Activated T-cell treated with anti-CD3 and anti-CD28 coated beads, Interleukin-2, amount 50 U/mL, for 4 hours (primary cell): ENCODE data around the gene TUB. TPM values are rescaled to one million over a fixed set of nuclear protein-coding genes. Genes with fewer than 3 reads are reported as not detected.

Experiments used
- ATAC-seq, 2 donors: fragments of 200-7000 bp; cut with Tn5 transposase; one replicate each; pipeline ENCODE4 v1.10.0; 2021
- DNase-seq: peaks from one replicate; pipeline ENCODE4 v3.0.0-alpha.2; 2020
- H3K27me3 Mint-ChIP-seq: one replicate; pipeline ENCODE4 v1.8.0; 2021; ENCODE audit warnings: low read depth, mixed read lengths
- H3K36me3 Mint-ChIP-seq: one replicate; pipeline ENCODE4 v1.8.0; 2022; ENCODE audit warnings: mixed read lengths; ENCODE audit not compliant: insufficient read depth
- H3K4me1 Mint-ChIP-seq: one replicate; pipeline ENCODE4 v1.8.0; 2021; ENCODE audit warnings: low read depth, mixed read lengths
- H3K4me3 Mint-ChIP-seq: one replicate; pipeline ENCODE4 v1.8.0; 2021; ENCODE audit warnings: mild to moderate bottlenecking, moderate library complexity, mixed read lengths
- H3K9me3 Mint-ChIP-seq: one replicate; pipeline ENCODE4 v1.8.0; 2021; ENCODE audit warnings: mixed read lengths
- total RNA-seq, 3 donors: library from RNA; stranded (reverse); gene quantifications; one replicate each; pipeline ENCODE4 v1.2.1, GENCODE V29; 2021

The TUB gene
- total RNA-seq, 3 donors from 2014 or later = 0.14 to 0.43 (median 0.32) TPM

DNA sequence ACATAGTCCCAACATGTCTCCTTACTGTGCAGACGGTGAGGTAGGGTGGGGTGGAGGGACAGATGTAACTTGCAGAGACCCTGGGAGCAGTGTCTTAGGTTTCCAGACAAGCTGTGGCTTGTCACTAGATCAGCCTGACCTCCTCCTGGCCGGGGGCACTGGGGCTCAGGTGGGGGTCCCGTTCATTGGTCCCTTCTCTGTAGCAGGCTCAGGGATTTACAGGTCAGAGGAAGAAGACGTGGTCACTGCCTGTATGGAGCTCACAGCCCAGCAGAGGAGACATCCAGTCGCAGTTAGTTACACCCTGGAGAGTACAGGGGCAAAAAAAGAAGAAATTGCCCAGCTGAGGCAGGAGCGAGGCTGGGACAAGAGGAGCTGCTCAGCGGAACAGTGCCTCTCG lies 22.0 kb upstream of the TUB start:
- no peaks in the 10 kb centered on the region for H3K4me1 Mint-ChIP-seq
- H3K36me3 Mint-ChIP-seq = no peaks in the 10 kb centered on the region
- H3K4me3 Mint-ChIP-seq = no peak overlapping the region
- ATAC-seq (no peak), DNase-seq (no peak)
- H3K27me3 Mint-ChIP-seq = peaks cover 6% of the 10 kb centered on the region
- H3K9me3 Mint-ChIP-seq = no peaks in the 10 kb centered on the region

DNA sequence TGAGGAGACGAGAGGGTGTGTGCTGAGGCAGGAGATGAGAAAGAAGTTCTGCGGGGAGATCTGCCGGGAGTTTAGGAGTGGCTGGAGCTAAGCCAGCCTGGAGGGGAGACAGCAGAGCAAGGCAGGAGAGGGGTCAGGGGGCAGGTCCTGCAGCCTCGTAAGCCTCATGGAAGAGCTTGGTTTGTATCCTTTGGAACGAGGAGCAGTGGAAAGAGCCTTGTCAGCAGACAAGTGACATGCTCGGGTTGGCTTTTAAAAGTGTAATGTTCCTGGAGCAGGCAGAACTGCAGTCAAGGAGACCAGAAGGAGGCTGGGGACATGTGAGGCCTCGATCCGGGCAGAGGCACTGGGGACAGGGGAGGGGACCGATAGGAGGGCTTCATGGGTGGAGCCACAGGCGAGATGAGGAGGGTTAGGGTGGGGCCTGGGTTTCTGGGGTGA lies 21.4 kb upstream of the TUB start:
- Mint-ChIP-seq H3K9me3 (no peaks in the 10 kb centered on the region), H3K4me3 (no peak overlapping the region), H3K36me3 (no peaks in the 10 kb centered on the region), H3K4me1 (no peaks in the 10 kb centered on the region), H3K27me3 (peaks cover 5% of the 10 kb centered on the region)
- ATAC-seq = no peak
- no peak for DNase-seq

DNA sequence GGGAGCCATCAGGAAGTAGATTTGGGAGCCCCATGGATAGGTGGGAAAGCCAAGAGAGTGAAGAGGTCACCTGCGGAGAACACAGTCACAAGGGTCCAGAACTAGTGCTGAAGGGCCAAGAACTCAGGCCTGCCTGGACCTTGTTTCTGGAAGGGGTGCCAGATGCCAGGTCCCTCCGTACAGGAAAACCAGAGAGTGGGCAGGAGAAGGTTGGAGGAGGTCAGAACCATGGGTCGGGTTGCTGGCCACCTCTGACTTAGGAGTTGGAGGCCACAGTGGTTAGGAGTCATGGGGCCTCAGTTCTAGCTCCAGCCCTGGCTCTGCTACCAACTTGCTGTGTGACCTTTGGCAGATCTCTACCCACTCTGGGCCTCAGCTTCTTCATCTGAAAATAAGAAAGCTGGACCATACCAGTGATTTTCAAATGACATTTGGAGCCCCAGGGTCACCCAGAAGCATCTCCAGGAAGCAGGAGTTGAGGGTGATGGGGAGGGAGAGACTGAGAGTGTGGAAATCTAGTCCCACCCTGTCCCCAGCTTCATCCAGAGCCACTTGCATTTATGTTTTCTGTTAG lies 20.8 kb upstream of the TUB start:
- Mint-ChIP-seq H3K4me3 (no peak overlapping the region), H3K27me3 (no peaks in the 10 kb centered on the region), H3K36me3 (no peaks in the 10 kb centered on the region), H3K9me3 (no peaks in the 10 kb centered on the region), H3K4me1 (no peaks in the 10 kb centered on the region)
- ATAC-seq = no peak
- DNase-seq = no peak

DNA sequence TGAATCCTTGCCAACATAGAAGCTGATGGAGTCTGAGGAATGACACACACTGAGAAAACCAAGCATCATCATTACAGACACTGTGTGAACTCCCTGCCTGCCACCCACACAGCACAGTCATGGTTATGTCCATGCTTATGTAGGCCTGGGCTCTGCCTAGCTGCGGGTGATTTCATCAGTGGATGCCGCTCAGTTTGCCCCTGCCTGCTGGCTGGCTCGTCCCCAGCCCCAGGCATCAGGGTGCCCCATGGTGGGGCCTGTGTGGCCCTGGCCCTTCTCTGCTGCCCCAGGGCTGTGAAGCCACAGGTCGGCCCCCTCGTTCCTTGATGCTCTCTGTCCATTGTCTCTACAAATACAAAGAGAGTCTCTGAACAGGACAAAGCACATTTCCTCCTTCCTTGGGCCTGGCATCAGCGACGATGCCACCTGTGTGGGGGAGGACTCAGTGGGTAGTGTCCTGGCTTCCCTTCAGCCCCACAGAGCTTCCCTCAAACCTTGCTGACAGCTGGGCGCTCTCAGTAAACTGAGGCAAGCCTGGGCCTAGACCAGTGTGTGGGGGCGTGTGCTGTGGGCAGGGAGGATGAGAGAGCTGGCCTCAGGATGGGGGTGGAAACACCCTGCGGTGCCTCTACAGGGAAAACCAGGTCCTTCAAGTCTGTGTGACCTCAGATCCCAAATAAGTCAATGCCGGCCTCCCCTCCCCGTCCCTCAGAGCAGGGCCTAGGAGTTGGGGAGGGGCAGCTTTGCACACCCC lies 20.0 kb upstream of the TUB start:
- Mint-ChIP-seq H3K27me3 (no peaks in the 10 kb centered on the region), H3K9me3 (no peaks in the 10 kb centered on the region), H3K4me1 (no peaks in the 10 kb centered on the region), H3K36me3 (no peaks in the 10 kb centered on the region), H3K4me3 (no peak overlapping the region)
- DNase-seq (no peak), ATAC-seq (no peak)

DNA sequence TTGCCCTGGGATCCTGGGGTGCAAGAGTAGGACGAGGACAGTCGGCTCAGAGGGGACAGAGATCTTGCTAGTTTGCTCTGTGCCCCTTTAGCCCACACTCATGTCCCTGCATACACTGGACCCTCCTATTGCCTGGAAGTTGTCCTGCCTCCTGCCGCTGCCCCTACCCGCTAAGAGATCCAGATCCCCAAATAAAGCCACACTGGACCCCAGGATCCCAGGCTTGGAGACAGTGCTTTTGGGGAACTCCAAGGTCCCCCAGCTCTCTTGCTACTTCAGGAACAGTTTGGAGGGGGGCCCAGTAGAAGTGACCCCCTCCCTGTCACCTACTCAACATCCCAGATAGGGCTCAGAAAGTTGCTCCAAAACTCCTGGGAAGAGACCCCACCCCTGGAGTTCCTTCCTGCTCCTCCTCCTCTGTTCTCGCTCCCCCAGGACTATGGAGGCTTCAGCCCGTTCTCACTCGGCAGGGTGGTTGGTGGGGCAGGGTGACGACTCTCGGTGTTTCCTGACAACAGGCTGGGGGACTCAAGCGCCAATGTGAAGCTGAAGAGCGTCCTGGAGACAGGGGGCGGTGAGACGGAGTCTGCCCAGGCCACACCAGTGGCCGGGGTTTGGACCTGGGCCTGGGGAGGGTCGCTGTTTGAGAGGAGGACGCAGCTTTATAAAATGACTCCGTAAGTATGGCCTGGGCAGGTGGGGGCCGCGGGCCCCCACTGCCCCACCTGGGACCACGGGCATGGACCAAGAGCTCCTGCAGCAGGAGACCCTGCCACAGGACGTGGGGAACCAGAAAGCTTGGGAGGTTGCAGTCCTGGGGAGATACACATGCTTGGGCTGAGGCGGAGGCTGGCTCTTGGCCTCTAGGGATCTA lies 19.2 kb upstream of the TUB start:
- no peaks in the 10 kb centered on the region for H3K9me3 Mint-ChIP-seq
- DNase-seq = no peak
- no peak overlapping the region for H3K4me3 Mint-ChIP-seq

DNA sequence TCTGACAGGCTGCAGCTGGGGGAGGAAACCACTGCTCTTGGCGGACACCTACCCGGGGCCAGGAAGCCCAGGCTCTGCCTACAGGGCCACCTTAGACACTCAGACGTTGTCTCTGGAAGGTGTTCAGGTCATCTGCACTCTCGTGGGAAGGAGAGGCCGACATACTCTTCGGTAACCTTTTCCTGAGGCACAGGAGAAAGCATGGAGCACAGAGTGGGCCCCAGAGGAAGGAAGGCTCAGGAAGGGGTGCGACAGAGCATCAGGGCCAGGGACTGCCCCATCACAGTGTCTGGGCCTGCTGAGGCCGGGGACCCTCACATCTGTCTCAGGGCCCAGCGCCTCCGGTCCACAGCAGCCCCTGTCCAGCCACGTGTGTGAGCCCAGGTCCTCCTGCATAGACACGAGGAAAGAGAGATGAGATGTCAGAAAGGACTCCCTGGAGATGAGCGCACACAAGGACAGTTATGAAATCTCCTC lies 18.2 kb upstream of the TUB start:
- Mint-ChIP-seq H3K9me3 (no peaks in the 10 kb centered on the region), H3K27me3 (no peaks in the 10 kb centered on the region), H3K4me1 (no peaks in the 10 kb centered on the region), H3K4me3 (no peak overlapping the region), H3K36me3 (no peaks in the 10 kb centered on the region)
- ATAC-seq (no peak), DNase-seq (no peak)

More for the DNA sequence above, 19.2 kb upstream of the TUB start:
- no peak for ATAC-seq
- no peaks in the 10 kb centered on the region for H3K36me3 Mint-ChIP-seq
- no peaks in the 10 kb centered on the region for H3K4me1 Mint-ChIP-seq
- no peaks in the 10 kb centered on the region for H3K27me3 Mint-ChIP-seq

DNA sequence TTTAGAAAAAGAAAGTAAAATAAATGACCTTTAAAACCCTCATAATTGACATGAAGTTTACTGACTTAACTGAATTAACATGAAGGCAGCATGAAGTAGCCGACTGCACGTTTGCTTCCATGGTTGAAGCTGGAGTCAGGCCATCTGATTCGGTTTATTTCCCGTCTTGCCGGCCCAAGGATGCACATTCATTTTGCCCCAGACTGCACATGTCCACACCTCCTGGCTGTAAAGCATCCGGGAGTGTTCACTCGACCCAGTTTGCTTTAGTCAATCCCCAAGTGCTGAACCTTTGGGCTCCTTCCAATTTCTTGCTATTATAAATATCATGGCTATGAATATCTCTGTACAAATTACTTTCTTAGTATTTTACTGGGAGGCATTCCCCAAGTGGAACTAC lies 17.7 kb upstream of the TUB start:
- DNase-seq = no peak
- Mint-ChIP-seq H3K4me3 (no peak overlapping the region), H3K27me3 (no peaks in the 10 kb centered on the region), H3K36me3 (no peaks in the 10 kb centered on the region), H3K4me1 (no peaks in the 10 kb centered on the region), H3K9me3 (no peaks in the 10 kb centered on the region)
- ATAC-seq = no peak

DNA sequence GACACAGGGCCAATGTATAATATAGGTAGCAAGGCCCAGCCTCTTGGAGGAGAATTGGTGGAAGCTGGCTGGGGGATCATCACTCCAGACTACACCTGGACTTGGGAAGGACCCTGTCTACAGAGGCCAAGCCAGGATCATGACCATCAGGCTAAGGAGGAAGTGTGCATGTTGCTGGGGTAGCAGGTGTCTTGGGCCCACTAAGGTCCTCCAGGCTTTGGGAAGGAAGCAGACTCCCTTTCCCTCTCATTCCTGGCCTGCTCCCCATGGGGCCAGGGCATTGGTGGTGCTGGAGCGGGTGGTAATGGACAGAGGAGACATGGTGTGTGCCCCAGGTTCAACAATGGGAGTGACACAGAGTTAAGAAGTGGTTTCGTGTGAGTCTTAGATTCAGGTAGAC lies 16.0 kb upstream of the TUB start:
- no peak for DNase-seq
- ATAC-seq = no peak
- no peak overlapping the region for H3K4me3 Mint-ChIP-seq
- H3K36me3 Mint-ChIP-seq = no peaks in the 10 kb centered on the region
- no peaks in the 10 kb centered on the region for H3K9me3 Mint-ChIP-seq
- H3K4me1 Mint-ChIP-seq = no peaks in the 10 kb centered on the region
- peaks cover 2% of the 10 kb centered on the region for H3K27me3 Mint-ChIP-seq

DNA sequence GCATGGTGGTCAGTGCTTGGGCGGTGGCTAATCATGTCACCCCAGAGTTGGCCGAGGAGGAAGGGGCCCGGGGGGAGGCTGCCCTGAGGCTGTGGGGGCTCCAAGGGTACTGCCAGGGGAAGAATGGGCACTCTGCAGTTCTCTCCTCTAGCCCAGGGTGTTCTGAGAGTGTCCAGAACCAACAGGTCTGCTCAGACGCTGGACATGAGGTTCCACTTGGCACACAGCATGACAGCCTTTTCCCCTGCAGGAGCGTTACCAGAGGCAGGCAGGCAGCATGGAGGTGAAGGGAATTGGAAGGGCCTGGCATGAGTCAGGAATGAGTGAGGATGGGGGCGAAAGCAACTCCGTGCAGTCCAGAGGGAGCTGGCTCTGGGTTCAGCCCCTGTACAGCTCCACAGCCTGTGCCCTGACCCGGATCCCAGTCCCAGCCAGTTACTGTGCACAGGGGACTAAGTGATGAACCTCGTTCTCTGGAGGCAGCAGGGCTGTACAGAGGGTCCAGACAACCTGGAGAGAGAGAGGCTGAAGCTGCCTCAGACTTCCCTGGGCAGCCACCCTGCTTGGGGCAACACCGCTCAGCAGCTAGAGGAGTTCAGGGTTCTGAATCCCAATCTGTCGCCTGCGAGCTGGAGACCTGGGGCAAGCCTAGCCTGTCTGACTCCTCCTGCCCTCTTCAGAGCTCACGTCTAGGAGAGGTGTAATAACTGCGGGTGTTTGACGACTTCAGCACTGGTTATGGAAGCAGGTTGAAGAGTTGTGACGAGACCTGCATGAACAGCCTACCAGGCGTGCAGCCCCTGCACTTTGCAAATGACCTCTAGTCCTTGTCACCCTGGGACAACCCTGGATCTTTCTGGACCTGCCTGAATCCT lies 14.7 kb upstream of the TUB start:
- DNase-seq = no peak
- no peaks in the 10 kb centered on the region for H3K9me3 Mint-ChIP-seq
- no peak for ATAC-seq
- H3K4me3 Mint-ChIP-seq = no peak overlapping the region
- H3K27me3 Mint-ChIP-seq = peaks cover 2% of the 10 kb centered on the region
- no peaks in the 10 kb centered on the region for H3K4me1 Mint-ChIP-seq
- H3K36me3 Mint-ChIP-seq = no peaks in the 10 kb centered on the region

DNA sequence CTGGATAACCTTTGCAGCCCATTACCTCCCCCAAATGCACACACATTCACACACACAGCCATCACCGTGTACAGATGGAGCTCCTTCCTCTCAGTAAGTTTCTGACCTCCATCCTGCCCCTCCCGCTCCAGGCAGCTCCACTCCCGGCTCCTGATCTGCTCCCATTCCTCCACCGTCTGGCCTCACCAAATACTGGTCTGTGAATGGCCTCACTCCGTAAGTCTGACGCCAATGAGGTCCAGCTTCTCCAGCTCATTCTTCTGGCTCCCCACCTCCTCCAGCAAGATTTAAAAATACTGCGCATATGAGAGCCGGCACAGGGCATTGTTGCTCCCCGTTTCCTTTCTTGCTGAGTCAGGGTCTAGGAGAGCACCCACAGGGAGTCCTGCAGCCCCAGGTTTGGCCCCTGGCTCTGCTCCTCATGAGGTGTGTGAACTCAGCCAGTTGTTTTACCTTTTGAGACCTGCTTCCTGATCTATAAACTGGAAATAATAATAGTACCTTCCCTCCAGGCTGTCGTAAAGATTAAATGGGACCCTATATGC lies 14.0 kb upstream of the TUB start:
- no peaks in the 10 kb centered on the region for H3K9me3 Mint-ChIP-seq
- no peaks in the 10 kb centered on the region for H3K36me3 Mint-ChIP-seq
- ATAC-seq (no peak), DNase-seq (no peak)
- no peak overlapping the region for H3K4me3 Mint-ChIP-seq
- peaks cover 3% of the 10 kb centered on the region for H3K27me3 Mint-ChIP-seq
- H3K4me1 Mint-ChIP-seq = no peaks in the 10 kb centered on the region

DNA sequence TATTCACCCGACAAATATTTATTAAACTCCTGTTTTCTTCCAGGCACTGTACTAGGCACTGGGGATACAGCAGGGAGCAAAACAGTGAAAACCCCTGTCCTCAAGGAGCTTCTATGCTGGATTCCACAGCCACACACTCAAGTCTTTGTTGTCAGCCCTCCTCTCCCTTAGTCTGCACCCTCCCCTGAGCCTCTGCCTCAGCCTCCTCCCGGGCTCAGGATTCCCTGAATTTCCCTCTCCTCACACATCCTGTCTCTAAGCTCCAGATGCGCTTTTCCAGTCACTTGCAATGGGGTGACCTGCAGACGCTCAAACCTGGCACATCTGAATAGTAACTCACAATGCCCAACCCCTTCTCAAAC lies 13.5 kb upstream of the TUB start:
- H3K36me3 Mint-ChIP-seq = no peaks in the 10 kb centered on the region
- peaks cover 3% of the 10 kb centered on the region for H3K27me3 Mint-ChIP-seq
- DNase-seq = no peak

DNA sequence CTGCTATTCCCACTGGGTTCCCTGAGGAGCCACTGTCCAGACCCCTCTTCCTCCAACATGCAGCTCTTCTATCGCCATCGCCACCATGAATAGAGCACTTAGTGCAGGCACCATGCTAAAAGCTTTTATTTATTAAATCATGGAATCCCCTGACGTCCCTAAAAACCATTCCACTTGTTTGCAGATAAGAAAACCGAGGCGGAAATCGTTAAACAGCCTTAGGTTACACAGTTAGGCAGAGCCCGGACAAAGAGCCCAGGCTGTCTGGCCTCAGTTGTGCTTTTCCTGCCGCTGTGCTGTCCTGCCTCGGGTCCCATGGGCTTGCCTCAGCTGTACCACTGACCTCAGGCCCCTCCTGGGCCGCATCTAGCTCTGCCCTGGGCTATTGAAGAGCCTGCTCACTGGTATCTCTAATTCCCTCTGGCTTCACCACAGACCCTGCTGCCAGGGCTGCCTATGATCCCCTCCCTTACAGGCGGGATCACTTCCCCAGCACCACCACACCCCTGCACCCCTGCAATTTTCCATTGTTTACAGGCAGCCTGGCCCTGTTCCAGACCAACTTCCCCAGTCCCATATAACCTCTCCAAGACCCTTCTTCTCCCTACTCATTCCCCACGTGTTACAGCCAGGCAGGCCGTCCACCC lies 13.0 kb upstream of the TUB start:
- Mint-ChIP-seq H3K27me3 (peaks cover 3% of the 10 kb centered on the region), H3K36me3 (no peaks in the 10 kb centered on the region), H3K4me1 (no peaks in the 10 kb centered on the region), H3K9me3 (no peaks in the 10 kb centered on the region), H3K4me3 (no peak overlapping the region)
- no peak for ATAC-seq
- no peak for DNase-seq

More for the DNA sequence above, 13.5 kb upstream of the TUB start:
- ATAC-seq = no peak
- H3K4me3 Mint-ChIP-seq = no peak overlapping the region
- no peaks in the 10 kb centered on the region for H3K9me3 Mint-ChIP-seq
- no peaks in the 10 kb centered on the region for H3K4me1 Mint-ChIP-seq

DNA sequence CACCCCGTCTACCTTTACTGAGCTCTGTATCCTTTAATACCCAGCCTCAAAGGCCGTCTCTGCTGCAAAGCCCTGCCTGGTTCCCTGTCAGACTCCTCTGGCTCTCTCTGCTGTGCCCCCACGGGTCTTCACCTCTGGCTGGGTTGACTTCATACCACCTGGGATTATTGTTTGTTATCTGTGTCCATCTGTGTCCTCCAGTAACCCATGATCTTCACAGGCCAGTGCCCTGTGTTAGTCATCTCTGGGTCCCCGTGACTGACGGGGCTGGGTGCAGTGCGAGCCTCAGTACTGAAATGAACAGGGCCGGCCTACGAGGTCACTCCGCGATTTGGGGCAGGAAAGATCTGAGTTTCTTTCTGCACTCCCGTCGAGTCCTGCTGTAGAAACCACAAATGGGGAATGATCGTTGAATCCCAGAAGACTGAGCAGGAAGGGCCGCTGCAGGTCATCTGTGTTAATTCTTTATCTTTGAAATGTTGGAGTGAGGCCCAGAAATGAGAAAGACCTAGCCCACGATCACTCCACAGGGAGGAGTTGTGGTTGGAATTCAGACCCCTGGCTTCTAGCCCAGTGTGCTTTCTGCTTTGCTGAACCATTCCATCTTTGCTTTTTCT lies 12.3 kb upstream of the TUB start:
- Mint-ChIP-seq H3K4me3 (no peak overlapping the region), H3K36me3 (no peaks in the 10 kb centered on the region), H3K27me3 (peaks cover 5% of the 10 kb centered on the region), H3K4me1 (no peaks in the 10 kb centered on the region), H3K9me3 (no peaks in the 10 kb centered on the region)
- DNase-seq (no peak), ATAC-seq (no peak)
